ENCODE measurements around the gene GPR35.

The GPR35 gene

GRCh38 chr2:240628507-240628807, 3.2 kb downstream of the GPR35 start:
- H4K20me1 ChIP-seq (ENCODE audit: control insufficient read depth, insufficient read depth, low read depth, low read length), result no peaks in the 10 kb centered on the region
- H3F3A ChIP-seq (ENCODE audit: control insufficient read depth, insufficient read depth), result no peaks in the 10 kb centered on the region
- peaks cover 14% of the 10 kb centered on the region for H3K4me1 ChIP-seq (ENCODE audit: control insufficient read depth, low read length)
- H3K27ac ChIP-seq (ENCODE audit: low read depth, low read length), result no peak overlapping the region
- H3K27me3 ChIP-seq (ENCODE audit: control insufficient read depth, low read length), result no peaks in the 10 kb centered on the region
- H3K36me3 ChIP-seq (ENCODE audit: control insufficient read depth, low read length), result no peaks in the 10 kb centered on the region
- no peak overlapping the region for H3K4me3 ChIP-seq (ENCODE audit: low read length)
- no peaks in the 10 kb centered on the region for H3K9me2 ChIP-seq (replicated peaks; ENCODE audit: control insufficient read depth, low read length)
- H3K79me2 ChIP-seq (ENCODE audit: control insufficient read depth, low read length), result no peaks in the 10 kb centered on the region
- no peak for TF ChIP-seq EZH2phosphoT487 (IDR thresholded peaks at IDR 0.05; ENCODE audit: borderline replicate concordance, low read length)
- TF ChIP-seq CTCF (IDR thresholded peaks at IDR 0.05; ENCODE audit: low read depth, low read length, poor library complexity, severe bottlenecking), result no peak
- H3K4me2 ChIP-seq (ENCODE audit: low read length), result no peak overlapping the region
- H3K9me3 ChIP-seq (ENCODE audit: control insufficient read depth, insufficient read depth, low read length), result peaks cover 3% of the 10 kb centered on the region; the same call in 1 of the 2 replicates

- no peaks in the 10 kb centered on the region for H3K27me3 ChIP-seq (ENCODE audit: control insufficient read depth, low read length)
- no peak overlapping the region for H3K4me3 ChIP-seq (ENCODE audit: low read length)
- TF ChIP-seq CTCF (IDR thresholded peaks at IDR 0.05; ENCODE audit: low read depth, low read length, poor library complexity, severe bottlenecking) (no peak), EZH2phosphoT487 (IDR thresholded peaks at IDR 0.05; ENCODE audit: borderline replicate concordance, low read length) (no peak)
- H4K20me1 ChIP-seq (ENCODE audit: control insufficient read depth, insufficient read depth, low read depth, low read length), result no peaks in the 10 kb centered on the region
- no peaks in the 10 kb centered on the region for H3K36me3 ChIP-seq (ENCODE audit: control insufficient read depth, low read length)
- no peak overlapping the region for H3K4me2 ChIP-seq (ENCODE audit: low read length)
- no peak overlapping the region for H3K27ac ChIP-seq (ENCODE audit: low read depth, low read length)
- H3K4me1 ChIP-seq (ENCODE audit: control insufficient read depth, low read length), result peaks cover 14% of the 10 kb centered on the region
- H3K9me2 ChIP-seq (replicated peaks; ENCODE audit: control insufficient read depth, low read length), result no peaks in the 10 kb centered on the region
- peaks cover 8% of the 10 kb centered on the region; the same call in 1 of the 2 replicates for H3K9me3 ChIP-seq (ENCODE audit: control insufficient read depth, insufficient read depth, low read length)
- H3K79me2 ChIP-seq (ENCODE audit: control insufficient read depth, low read length), result no peaks in the 10 kb centered on the region
- no peaks in the 10 kb centered on the region for H3F3A ChIP-seq (ENCODE audit: control insufficient read depth, insufficient read depth)
Measured at GRCh38 chr2:240628808-240629618, 3.7 kb downstream of the GPR35 start.

- Histone ChIP-seq H3K9me3 (ENCODE audit: control insufficient read depth, insufficient read depth, low read length) (peaks cover 10% of the 10 kb centered on the region; the same call in 1 of the 2 replicates), H3K4me2 (ENCODE audit: low read length) (no peak overlapping the region), H3F3A (ENCODE audit: control insufficient read depth, insufficient read depth) (no peaks in the 10 kb centered on the region), H4K20me1 (ENCODE audit: control insufficient read depth, insufficient read depth, low read depth, low read length) (no peaks in the 10 kb centered on the region), H3K27ac (ENCODE audit: low read depth, low read length) (no peak overlapping the region), H3K4me3 (ENCODE audit: low read length) (no peak overlapping the region), H3K36me3 (ENCODE audit: control insufficient read depth, low read length) (no peaks in the 10 kb centered on the region), H3K27me3 (ENCODE audit: control insufficient read depth, low read length) (no peaks in the 10 kb centered on the region), H3K4me1 (ENCODE audit: control insufficient read depth, low read length) (peaks cover 14% of the 10 kb centered on the region), H3K79me2 (ENCODE audit: control insufficient read depth, low read length) (no peaks in the 10 kb centered on the region), H3K9me2 (replicated peaks; ENCODE audit: control insufficient read depth, low read length) (no peaks in the 10 kb centered on the region)
- TF ChIP-seq CTCF (IDR thresholded peaks at IDR 0.05; ENCODE audit: low read depth, low read length, poor library complexity, severe bottlenecking) (no peak), EZH2phosphoT487 (IDR thresholded peaks at IDR 0.05; ENCODE audit: borderline replicate concordance, low read length) (no peak)
Measured at GRCh38 chr2:240629619-240629967, 4.3 kb downstream of the GPR35 start.

Data from DOHH2 (cell line).